Neural cell (in vitro differentiated cells): Measurements from ENCODE around the gene CTDP1.

Experiments used
- CTCF ChIP-seq: fragments of 450-650 bp; IDR thresholded peaks from 2 replicates; pipeline ENCODE4 v1.5.1; 2014; ENCODE audit warnings: antibody characterized with exemption, mild to moderate bottlenecking, moderate library complexity; ENCODE audit not compliant: poor library complexity, severe bottlenecking
- EP300 ChIP-seq: fragments of 450-650 bp; conservative IDR thresholded peaks from 2 replicates; pipeline ENCODE4 v1.6.1; 2014; ENCODE audit warnings: antibody characterized with exemption, mild to moderate bottlenecking, moderate library complexity; ENCODE audit not compliant: poor library complexity, severe bottlenecking
- EZH2 ChIP-seq: fragments of 200-600, 300-800 bp; shearing (Covaris generic), sonication (generic); IDR thresholded peaks from 2 replicates; pipeline ENCODE4 v1.6.1; 2014; ENCODE audit warnings: antibody characterized with exemption, low read length, borderline replicate concordance, mild to moderate bottlenecking; ENCODE audit not compliant: insufficient read depth, poor library complexity, severe bottlenecking
- POLR2AphosphoS5 ChIP-seq: IDR thresholded peaks from 2 replicates; pipeline ENCODE4 v1.6.1; 2012
- SMC3 ChIP-seq: fragments of 450-650 bp; conservative IDR thresholded peaks from 2 replicates; pipeline ENCODE4 v1.6.1; 2014; ENCODE audit warnings: antibody characterized with exemption, mild to moderate bottlenecking, moderate library complexity; ENCODE audit not compliant: poor library complexity
- TAF1 ChIP-seq: IDR thresholded peaks from 2 replicates; pipeline ENCODE4 v1.6.1; 2012; ENCODE audit warnings: low read depth

- TF ChIP-seq CTCF (no peak), EZH2 (no peak), EP300 (no peak), POLR2AphosphoS5 (no peak), TAF1 (no peak), SMC3 (no peak)
Measured at GRCh38 chr18:79802298-79802697, 122.7 kb downstream of the CTDP1 start.
